Activated CD8-positive, alpha-beta memory T cell treated with anti-CD3 and anti-CD28 coated beads for 4 hours (primary cell): ENCODE measurements around the gene TLCD3B.

Source experiments
- DNase-seq, 2 donors: peaks; one replicate each; pipeline ENCODE4 v3.0.0-alpha.2; 2020; ENCODE audit warnings: low read depth in 2 of 2

TLCD3B gene

GRCh38 chr16:30030841-30031413, at the start of gene TLCD3B:
Gene TLCD3B (minus strand): TSS chr16:30031271. CDS start chr16:30030527, 744 bp downstream.
- DNase-seq: no peak

- no peak for DNase-seq
Observed at GRCh38 chr16:30079480-30079879, 48.4 kb upstream of the TLCD3B start.

- no peak for DNase-seq
Observed at GRCh38 chr16:30078744-30079143, 47.7 kb upstream of the TLCD3B start.

- DNase-seq: no peak
Observed at GRCh38 chr16:30077656-30078055, 46.6 kb upstream of the TLCD3B start.

- no peak for DNase-seq
Observed at GRCh38 chr16:30076276-30076791, 45.3 kb upstream of the TLCD3B start.

- peak; percentile 75 to 81 for DNase-seq
Observed at GRCh38 chr16:30075503-30076275, 44.6 kb upstream of the TLCD3B start, which contains the start of gene PPP4C. Gene PPP4C (plus strand): TSS chr16:30075994. CDS start chr16:30076378, 384 bp downstream.

- DNase-seq: no peak
Observed at GRCh38 chr16:30070490-30070889, 39.4 kb upstream of the TLCD3B start.

- no peak for DNase-seq
Observed at GRCh38 chr16:30069611-30070462, 38.8 kb upstream of the TLCD3B start.

GRCh38 chr16:30068750-30069610, 37.9 kb upstream of the TLCD3B start:
- DNase-seq: no peak

GRCh38 chr16:30068333-30068732, 37.3 kb upstream of the TLCD3B start:
- no peak for DNase-seq

GRCh38 chr16:30067584-30067916, 36.5 kb upstream of the TLCD3B start:
- DNase-seq: no peak

GRCh38 chr16:30066761-30067583, 35.9 kb upstream of the TLCD3B start:
- DNase-seq: no peak

- no peak for DNase-seq
Observed at GRCh38 chr16:30065943-30066760, 35.1 kb upstream of the TLCD3B start.

- peak; percentile 87 to 93 for DNase-seq
Observed at GRCh38 chr16:30065102-30065942, 34.3 kb upstream of the TLCD3B start, which contains the start of gene ALDOA. Gene ALDOA (plus strand): TSS chr16:30065760. CDS start chr16:30066898, 1,138 bp downstream.

GRCh38 chr16:30064729-30065101, 33.6 kb upstream of the TLCD3B start:
- DNase-seq: no peak

GRCh38 chr16:30063893-30064728, 33.0 kb upstream of the TLCD3B start:
- DNase-seq: peak; percentile 33 to 56

- no peak for DNase-seq
Observed at GRCh38 chr16:30063278-30063892, 32.3 kb upstream of the TLCD3B start.
